ENCODE data around the gene FAM89B. TPM values are rescaled to one million over a fixed set of nuclear protein-coding genes. Genes with fewer than 3 reads are reported as not detected.

Gene FAM89B
- total and polyA plus RNA-seq, 10 donors, result 34.5 to 66.1 (median 48.4) TPM

DNA sequence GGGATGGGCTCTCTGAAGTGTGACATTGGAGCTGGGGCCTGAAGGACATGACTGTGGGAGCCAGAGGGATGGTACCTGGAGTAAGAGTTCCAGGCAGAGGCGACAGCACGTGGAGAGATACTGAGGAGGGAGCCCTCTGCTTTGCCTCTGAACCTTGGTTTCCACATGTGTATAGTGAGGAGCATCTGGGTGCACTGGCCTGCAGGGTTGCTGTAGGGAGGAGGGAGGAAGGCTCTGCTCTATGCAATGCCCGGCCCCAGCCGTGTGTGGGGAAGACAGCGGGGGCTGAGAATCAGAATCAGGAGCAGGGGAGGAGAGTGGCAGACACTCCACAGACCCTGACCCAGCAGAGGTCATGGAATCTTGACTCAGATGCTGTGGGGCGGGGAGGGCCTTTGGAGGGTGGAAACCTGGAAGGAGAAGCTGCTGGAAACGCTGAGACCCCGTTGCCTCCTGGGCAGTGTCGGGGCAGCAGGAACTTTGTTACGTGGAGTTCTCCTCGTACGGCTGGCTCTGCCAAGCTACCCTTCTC lies 43.5 kb upstream of the FAM89B start:
- no peaks in the 10 kb centered on the region for H3K27me3 ChIP-seq (replicated peaks in 1 of 7)
- no peak for DNase-seq
- intact Hi-C loops (cut with DNase I; ENCODE audit: low total_unique reads), result no loop called here
- H3K4me1 ChIP-seq, result peaks cover 23 to 63% (median 50%) of the 10 kb centered on the region in 6 donors
- peaks cover 0 to 80% (median 53%) of the 10 kb centered on the region in 6 donors for H3K36me3 ChIP-seq
- WGBS, 5 donors, result 68 to 83% (median 76%) methylated on average over 12 of the region's 12 CpGs
- no peaks in the 10 kb centered on the region for H3K9me3 ChIP-seq
- TF ChIP-seq, protein P1, sequence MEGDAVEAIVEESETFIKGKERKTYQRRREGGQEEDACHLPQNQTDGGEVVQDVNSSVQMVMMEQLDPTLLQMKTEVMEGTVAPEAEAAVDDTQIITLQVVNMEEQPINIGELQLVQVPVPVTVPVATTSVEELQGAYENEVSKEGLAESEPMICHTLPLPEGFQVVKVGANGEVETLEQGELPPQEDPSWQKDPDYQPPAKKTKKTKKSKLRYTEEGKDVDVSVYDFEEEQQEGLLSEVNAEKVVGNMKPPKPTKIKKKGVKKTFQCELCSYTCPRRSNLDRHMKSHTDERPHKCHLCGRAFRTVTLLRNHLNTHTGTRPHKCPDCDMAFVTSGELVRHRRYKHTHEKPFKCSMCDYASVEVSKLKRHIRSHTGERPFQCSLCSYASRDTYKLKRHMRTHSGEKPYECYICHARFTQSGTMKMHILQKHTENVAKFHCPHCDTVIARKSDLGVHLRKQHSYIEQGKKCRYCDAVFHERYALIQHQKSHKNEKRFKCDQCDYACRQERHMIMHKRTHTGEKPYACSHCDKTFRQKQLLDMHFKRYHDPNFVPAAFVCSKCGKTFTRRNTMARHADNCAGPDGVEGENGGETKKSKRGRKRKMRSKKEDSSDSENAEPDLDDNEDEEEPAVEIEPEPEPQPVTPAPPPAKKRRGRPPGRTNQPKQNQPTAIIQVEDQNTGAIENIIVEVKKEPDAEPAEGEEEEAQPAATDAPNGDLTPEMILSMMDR (IDR thresholded peaks at IDR 0.05 in 8 of 11, conservative IDR thresholded peaks at IDR 0.05 in 3 of 11), result no peak
- no peak for TF ChIP-seq POLR2AphosphoS5 (IDR thresholded peaks at IDR 0.05)
- no peak for TF ChIP-seq POLR2A (IDR thresholded peaks at IDR 0.05)
- H3K27ac ChIP-seq, result peak overlapping the region in 6 of 8 donors; percentile 23 to 58 (median 46)
- no peak overlapping the region for H3K4me3 ChIP-seq

DNA sequence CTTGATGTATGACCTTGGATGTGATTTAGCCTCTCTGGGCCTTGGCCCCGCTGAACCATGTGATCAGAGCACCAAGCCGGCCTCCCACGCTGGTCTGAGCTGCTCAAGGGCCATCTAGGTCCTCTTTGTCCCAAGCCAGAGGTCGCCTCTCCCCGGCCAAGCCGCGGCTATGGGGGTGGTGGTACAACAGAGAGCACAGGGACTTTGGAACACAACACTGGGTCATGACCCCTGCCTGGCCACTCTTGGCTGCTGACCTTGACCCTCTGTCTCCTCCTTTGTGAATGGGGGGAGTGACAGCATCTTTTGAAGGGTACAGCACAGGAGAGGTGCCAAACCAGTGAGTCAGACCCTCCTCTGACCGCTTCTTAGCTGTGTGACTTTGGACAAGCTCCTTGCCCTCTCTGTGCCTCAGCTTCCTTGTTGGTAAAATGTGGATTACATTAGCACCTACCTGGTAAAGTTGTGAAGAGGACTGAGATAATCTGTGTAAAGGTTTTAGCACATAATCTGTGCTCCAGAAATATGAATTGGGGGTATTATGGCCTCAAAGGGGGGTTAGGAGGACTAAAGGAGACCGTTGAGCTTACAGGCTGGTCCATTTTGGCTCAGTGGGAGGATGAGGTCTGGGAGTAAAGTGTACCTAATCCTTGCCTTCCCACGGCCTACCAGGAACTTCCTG lies 42.7 kb upstream of the FAM89B start:
- intact Hi-C loops (cut with DNase I; ENCODE audit: low total_unique reads), result no loop called here
- Histone ChIP-seq H3K4me3 (no peak overlapping the region), H3K36me3 (peaks cover 0 to 87% (median 53%) of the 10 kb centered on the region in 6 donors)

GRCh38 chr11:65530157-65530496 lies 42.2 kb upstream of the FAM89B start:
- peak overlapping the region in 5 of 8 donors; percentile 43 to 58 (median 48) for H3K27ac ChIP-seq
- WGBS, 5 donors, result 77 to 87% (median 83%) methylated on average over 5 of the region's 5 CpGs
- no peaks in the 10 kb centered on the region for H3K27me3 ChIP-seq (replicated peaks in 1 of 7)
- intact Hi-C loops (cut with DNase I; ENCODE audit: low total_unique reads), result no loop called here
- peaks cover 18 to 55% (median 42%) of the 10 kb centered on the region in 6 donors for H3K4me1 ChIP-seq
- DNase-seq, result no peak
- no peaks in the 10 kb centered on the region for H3K9me3 ChIP-seq
- H3K36me3 ChIP-seq, result peaks cover 0 to 92% (median 55%) of the 10 kb centered on the region in 6 donors
- no peak overlapping the region for H3K4me3 ChIP-seq
- no peak for TF ChIP-seq POLR2AphosphoS5 (IDR thresholded peaks at IDR 0.05)
- TF ChIP-seq, protein P1 (IDR thresholded peaks at IDR 0.05 in 8 of 11, conservative IDR thresholded peaks at IDR 0.05 in 3 of 11), result peak in 3 of 11 experiments; percentile 8 to 19 (median 8)

More for the DNA sequence above, 42.7 kb upstream of the FAM89B start:
- H3K27me3 ChIP-seq (replicated peaks in 1 of 7), result no peaks in the 10 kb centered on the region
- DNase-seq, result no peak
- TF ChIP-seq POLR2A (IDR thresholded peaks at IDR 0.05) (no peak), POLR2AphosphoS5 (IDR thresholded peaks at IDR 0.05) (peak; percentile 22 to 75 (median 51))
- TF ChIP-seq, protein P1 (IDR thresholded peaks at IDR 0.05 in 8 of 11, conservative IDR thresholded peaks at IDR 0.05 in 3 of 11), result no peak
- peaks cover 18 to 55% (median 42%) of the 10 kb centered on the region in 6 donors for H3K4me1 ChIP-seq
- H3K27ac ChIP-seq, result peak overlapping the region in 6 of 8 donors; percentile 23 to 58 (median 46)
- 52 to 78% (median 74%) methylated on average over 3 to 10 of the region's 10 CpGs for WGBS, 5 donors
- no peaks in the 10 kb centered on the region for H3K9me3 ChIP-seq

DNA sequence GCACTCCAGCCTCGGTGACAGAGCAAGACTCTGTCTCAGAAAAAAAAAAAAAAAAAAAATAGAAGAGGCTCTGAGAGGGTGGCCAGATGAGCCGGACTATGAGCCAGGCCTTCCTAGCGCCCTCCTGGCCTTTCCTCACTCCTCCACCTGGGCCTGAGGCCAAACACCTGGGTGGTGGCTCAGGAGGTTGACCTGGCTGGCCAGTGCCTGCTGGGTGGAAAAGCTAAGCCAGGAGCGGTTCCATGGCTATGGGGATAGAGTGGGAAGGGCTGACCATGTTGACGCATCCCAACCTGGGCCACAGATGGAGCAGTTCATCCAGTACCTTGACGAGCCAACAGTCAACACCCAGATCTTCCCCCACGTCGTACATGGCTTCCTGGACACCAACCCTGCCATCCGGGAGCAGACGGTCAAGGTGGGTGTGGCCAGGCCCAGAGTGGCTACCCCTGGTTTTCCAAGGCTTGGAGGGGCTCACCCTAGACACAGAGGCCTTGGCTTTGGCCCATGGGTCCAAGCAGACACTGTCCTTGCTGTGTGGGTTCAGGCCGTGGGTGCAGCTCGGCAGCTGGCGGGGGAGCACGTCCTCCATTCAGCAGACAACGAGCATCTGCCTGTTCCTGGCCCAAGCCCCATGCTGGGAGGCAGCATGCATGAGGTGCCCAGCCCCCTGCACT lies 39.8 kb upstream of the FAM89B start:
- H3K27me3 ChIP-seq (replicated peaks in 1 of 7), result no peaks in the 10 kb centered on the region
- H3K4me1 ChIP-seq, result peaks cover 7 to 40% (median 27%) of the 10 kb centered on the region in 6 donors
- no peak for DNase-seq
- intact Hi-C loops (cut with DNase I; ENCODE audit: low total_unique reads), result no loop called here
- H3K9me3 ChIP-seq, result no peaks in the 10 kb centered on the region
- H3K27ac ChIP-seq, result no peak overlapping the region
- peak in 1 of 3 donors; percentile 68 for TF ChIP-seq POLR2AphosphoS5 (IDR thresholded peaks at IDR 0.05)
- TF ChIP-seq, protein P1 (IDR thresholded peaks at IDR 0.05 in 8 of 11, conservative IDR thresholded peaks at IDR 0.05 in 3 of 11), result no peak
- peaks cover 0 to 100% (median 64%) of the 10 kb centered on the region in 6 donors for H3K36me3 ChIP-seq
- H3K4me3 ChIP-seq, result no peak overlapping the region
- WGBS, 5 donors, result 86 to 91% (median 87%) methylated on average over 7 to 15 of the region's 15 CpGs

Measured in spleen (tissue), 11 donors.